Measurements from ENCODE around the gene CACHD1. TPM values are rescaled to one million over a fixed set of nuclear protein-coding genes. Genes with fewer than 3 reads are reported as not detected.

The CACHD1 gene
- total RNA-seq, 1 donor from 2014 or later, result 12.1 TPM

GRCh38 chr1:64427879-64428278 lies 42.0 kb upstream of the CACHD1 start:
- Histone ChIP-seq H3K36me3 (ENCODE audit: control insufficient read depth, insufficient read depth, low read length) (no peaks in the 10 kb centered on the region), H3K4me3 (ENCODE audit: low read depth, low read length) (no peak overlapping the region), H3K27me3 (ENCODE audit: control insufficient read depth, insufficient read depth, low read length) (no peaks in the 10 kb centered on the region)
- TF ChIP-seq CTCF (IDR thresholded peaks at IDR 0.05; ENCODE audit: insufficient read depth, low read length, poor library complexity, severe bottlenecking), result no peak
- no peak for DNase-seq (ENCODE audit: low read depth)

DNA sequence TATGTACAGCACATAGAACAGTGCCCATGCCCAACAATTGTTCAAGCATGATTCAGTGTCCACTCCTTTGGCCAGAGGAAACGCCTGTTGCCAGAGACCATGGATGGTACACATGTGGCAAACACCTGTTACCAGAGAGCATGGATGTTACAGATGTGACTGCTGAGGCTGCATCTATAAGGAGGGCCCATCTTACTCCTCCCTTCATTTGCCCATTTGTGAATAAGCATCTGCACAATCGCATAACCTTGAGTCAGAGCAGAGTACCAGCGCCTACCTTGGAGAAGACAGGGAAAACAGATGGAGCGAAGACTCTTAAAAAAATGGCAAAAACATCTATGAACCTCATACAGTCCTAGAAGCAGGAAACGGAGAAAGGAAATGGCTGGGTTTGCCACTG lies 36.6 kb upstream of the CACHD1 start:
- no peak overlapping the region for H3K4me3 ChIP-seq (ENCODE audit: low read depth, low read length)
- no peak for DNase-seq (ENCODE audit: low read depth)
- no peaks in the 10 kb centered on the region for H3K36me3 ChIP-seq (ENCODE audit: control insufficient read depth, insufficient read depth, low read length)
- TF ChIP-seq CTCF (IDR thresholded peaks at IDR 0.05; ENCODE audit: insufficient read depth, low read length, poor library complexity, severe bottlenecking), result no peak
- H3K27me3 ChIP-seq (ENCODE audit: control insufficient read depth, insufficient read depth, low read length), result no peaks in the 10 kb centered on the region

- no peaks in the 10 kb centered on the region for H3K36me3 ChIP-seq (ENCODE audit: control insufficient read depth, insufficient read depth, low read length)
- no peak for TF ChIP-seq CTCF (IDR thresholded peaks at IDR 0.05; ENCODE audit: insufficient read depth, low read length, poor library complexity, severe bottlenecking)
- no peak for DNase-seq (ENCODE audit: low read depth)
Observed at GRCh38 chr1:64433747-64434146, 36.2 kb upstream of the CACHD1 start.

GRCh38 chr1:64435000-64435399 lies 34.9 kb upstream of the CACHD1 start:
- TF ChIP-seq CTCF (IDR thresholded peaks at IDR 0.05; ENCODE audit: insufficient read depth, low read length, poor library complexity, severe bottlenecking), result no peak
- DNase-seq (ENCODE audit: low read depth), result no peak
- H3K4me3 ChIP-seq (ENCODE audit: low read depth, low read length), result no peak overlapping the region
- H3K27me3 ChIP-seq (ENCODE audit: control insufficient read depth, insufficient read depth, low read length), result no peaks in the 10 kb centered on the region
- H3K36me3 ChIP-seq (ENCODE audit: control insufficient read depth, insufficient read depth, low read length), result no peaks in the 10 kb centered on the region

More at GRCh38 chr1:64433747-64434146, 36.2 kb upstream of the CACHD1 start:
- Histone ChIP-seq H3K27me3 (ENCODE audit: control insufficient read depth, insufficient read depth, low read length) (no peaks in the 10 kb centered on the region), H3K4me3 (ENCODE audit: low read depth, low read length) (no peak overlapping the region)

GRCh38 chr1:64437453-64437852 lies 32.5 kb upstream of the CACHD1 start:
- H3K36me3 ChIP-seq (ENCODE audit: control insufficient read depth, insufficient read depth, low read length), result no peaks in the 10 kb centered on the region
- H3K27me3 ChIP-seq (ENCODE audit: control insufficient read depth, insufficient read depth, low read length), result no peaks in the 10 kb centered on the region
- DNase-seq (ENCODE audit: low read depth), result no peak
- TF ChIP-seq CTCF (IDR thresholded peaks at IDR 0.05; ENCODE audit: insufficient read depth, low read length, poor library complexity, severe bottlenecking), result no peak
- no peak overlapping the region for H3K4me3 ChIP-seq (ENCODE audit: low read depth, low read length)

- Histone ChIP-seq H3K27me3 (ENCODE audit: control insufficient read depth, insufficient read depth, low read length) (no peaks in the 10 kb centered on the region), H3K36me3 (ENCODE audit: control insufficient read depth, insufficient read depth, low read length) (no peaks in the 10 kb centered on the region), H3K4me3 (ENCODE audit: low read depth, low read length) (no peak overlapping the region)
- no peak for DNase-seq (ENCODE audit: low read depth)
- TF ChIP-seq CTCF (IDR thresholded peaks at IDR 0.05; ENCODE audit: insufficient read depth, low read length, poor library complexity, severe bottlenecking), result no peak
Observed at GRCh38 chr1:64440183-64440826, 29.6 kb upstream of the CACHD1 start.

Data from kidney epithelial cell (primary cell).